HG02610 (cell line): ENCODE results near the gene TP53TG3E.
"Not testable (repeated sequence)": the region's sequence is repeated elsewhere in the genome, so short reads cannot be mapped to it uniquely, and the experiment has no call there.

Experiments used
- ATAC-seq: cut with Tn5 transposase; IDR thresholded peaks from one replicate; pipeline ENCODE4 v1.9.1; 2021; ENCODE audit warnings: mild to moderate bottlenecking, moderate library complexity; ENCODE audit not compliant: unreplicated experiment

TP53TG3E gene

DNA sequence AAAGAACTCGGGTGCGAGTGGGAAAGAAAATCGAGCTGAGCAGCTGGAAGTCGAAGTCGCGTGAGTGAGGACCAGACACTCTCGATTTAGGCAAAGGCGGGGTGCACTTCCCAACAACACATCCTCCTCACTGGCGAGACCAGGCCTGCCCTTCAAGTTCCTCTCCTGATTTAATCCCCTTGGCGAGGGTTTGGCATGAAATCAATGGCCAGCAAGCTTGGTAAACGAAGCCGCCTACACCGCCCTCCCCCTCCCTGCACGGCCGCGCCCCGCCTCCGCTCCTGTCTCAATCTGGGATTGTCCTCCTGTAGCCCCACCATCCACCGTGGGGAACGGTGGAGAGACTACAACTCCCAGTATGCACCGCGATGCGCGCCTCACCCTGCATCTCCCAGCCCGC is at the start of gene TP53TG3E:
Gene TP53TG3E, plus strand, starts transcription at position 301 of the 400 bp plus-strand sequence. Its CDS starts 68 bp downstream, at position 369.
- not testable (repeated sequence) for ATAC-seq

DNA sequence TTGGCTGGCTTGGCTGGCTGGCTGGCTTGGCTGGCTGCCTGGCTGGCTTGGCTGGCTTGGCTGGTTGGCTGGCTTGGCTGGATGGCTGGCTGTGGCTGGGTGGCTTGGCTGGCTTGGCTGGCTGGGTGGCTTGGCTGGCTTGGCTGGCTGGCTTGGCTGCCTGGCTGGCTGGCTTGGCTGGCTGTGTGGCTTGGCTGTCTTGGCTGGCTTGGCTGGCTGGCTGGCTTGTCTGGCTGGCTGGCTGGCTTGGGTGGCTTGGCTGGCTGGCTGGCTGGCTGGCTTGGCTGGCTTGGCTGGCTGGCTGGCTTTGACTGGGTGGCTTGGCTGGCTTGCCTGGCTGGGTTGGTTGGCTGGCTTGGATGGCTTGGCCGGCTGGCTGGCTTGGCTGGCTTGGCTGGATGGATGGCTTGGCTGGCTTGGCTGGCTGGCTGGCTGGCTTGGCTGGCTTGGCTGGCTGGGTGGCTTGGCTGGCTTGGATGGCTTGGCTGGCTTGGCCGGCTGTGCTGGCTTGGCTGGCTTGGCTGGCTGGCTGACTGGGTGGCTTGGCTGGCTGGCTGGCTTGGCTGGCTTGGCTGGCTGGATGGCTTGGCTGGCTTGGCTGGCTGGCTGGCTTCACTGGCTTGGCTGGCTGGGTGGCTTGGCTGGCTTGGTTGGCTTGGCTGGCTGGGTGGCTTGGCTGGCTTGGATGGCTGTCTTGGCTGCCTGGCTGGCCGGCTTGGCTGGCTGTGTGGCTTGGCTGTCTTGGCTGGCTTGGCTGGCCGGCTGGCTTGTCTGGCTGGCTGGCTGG is 32.3 kb downstream of the TP53TG3E start:
- not testable (repeated sequence) for ATAC-seq

DNA sequence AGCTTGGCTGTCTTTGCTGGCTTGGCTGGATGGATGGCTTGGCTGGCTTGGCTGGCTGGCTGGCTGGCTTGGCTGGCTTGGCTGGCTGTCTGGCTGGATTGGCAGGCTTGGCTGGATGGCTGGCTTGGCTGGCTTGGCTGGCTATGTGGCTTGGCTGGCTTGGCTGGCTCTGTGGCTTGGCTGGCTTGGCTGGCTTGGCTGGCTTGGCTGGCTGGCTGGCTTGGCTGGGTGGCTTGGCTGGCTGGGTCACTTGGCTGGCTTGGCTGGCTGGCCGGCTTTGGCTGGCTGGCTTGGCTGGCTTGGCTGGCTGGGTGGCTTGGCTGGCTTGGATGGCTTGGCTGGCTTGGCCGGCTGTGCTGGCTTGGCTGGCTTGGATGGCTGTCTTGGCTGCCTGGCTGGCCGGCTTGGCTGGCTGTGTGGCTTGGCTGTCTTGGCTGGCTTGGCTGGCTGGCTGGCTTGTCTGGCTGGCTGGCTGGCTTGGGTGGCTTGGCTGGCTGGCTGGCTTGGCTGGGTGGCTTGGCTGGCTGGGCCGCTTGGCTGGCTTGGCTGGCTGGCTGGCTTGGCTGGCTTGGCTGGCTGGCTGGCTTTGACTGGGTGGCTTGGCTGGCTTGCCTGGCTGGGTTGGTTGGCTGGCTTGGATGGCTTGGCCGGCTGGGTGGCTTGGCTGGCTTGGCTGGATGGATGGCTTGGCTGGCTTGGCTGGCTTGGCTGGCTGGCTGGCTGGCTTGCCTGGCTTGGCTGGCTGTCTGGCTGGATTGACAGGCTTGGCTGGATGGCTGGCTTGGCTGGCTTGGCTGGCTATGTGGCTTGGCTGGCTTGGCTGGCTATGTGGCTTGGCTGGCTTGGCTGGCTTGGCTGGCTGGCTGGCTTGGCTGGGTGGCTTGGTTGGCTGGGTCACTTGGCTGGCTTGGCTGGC is 33.8 kb downstream of the TP53TG3E start:
- not testable (repeated sequence) for ATAC-seq

DNA sequence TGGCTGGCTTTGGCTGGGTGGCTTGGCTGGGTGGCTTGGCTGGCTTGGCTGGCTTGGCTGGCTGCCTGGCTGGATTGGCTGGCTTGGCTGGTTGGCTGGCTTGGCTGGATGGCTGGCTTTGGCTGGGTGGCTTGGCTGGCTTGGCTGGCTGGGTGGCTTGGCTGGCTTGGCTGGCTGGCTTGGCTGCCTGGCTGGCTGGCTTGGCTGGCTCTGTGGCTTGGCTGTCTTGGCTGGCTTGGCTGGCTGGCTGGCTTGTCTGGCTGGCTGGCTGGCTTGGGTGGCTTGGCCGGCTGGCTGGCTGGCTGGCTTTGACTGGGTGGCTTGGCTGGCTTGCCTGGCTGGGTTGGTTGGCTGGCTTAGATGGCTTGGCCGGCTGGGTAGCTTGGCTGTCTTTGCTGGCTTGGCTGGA is 34.4 kb downstream of the TP53TG3E start:
- ATAC-seq: not testable (repeated sequence)

- not testable (repeated sequence) for ATAC-seq
Measured at GRCh38 chr16:33339093-33340061, 35.3 kb downstream of the TP53TG3E start.
